Adipose tissue (tissue), 3 donors: Measurements from ENCODE around the gene STK26. TPM values are rescaled to one million over a fixed set of nuclear protein-coding genes. Genes with fewer than 3 reads are reported as not detected.
"Not testable (repeated sequence)": the region's sequence is repeated elsewhere in the genome, so short reads cannot be mapped to it uniquely, and the experiment has no call there.

ENCODE experiments used
- H3K27ac ChIP-seq: one replicate; pipeline ENCODE4 v1.5.1; 2013; ENCODE audit warnings: low read depth, low read length
- WGBS, 3 donors: extraction: QIAGEN DNeasy Blood & Tissue Kit; methylation state at CpG; one replicate each; pipeline ENCODE4 v1.1.7; 2013; 5-methylcytosine and 5-hydroxymethylcytosine counted together
- polyA plus RNA-seq, 3 donors: library from polyadenylated mRNA; stranded (reverse); fragments of 200-250 nt; gene quantifications; one replicate each; pipeline ENCODE4 v1.2.3, GENCODE V29; 2013
- donor health status: healthy with polysubstance abuse.
- donor health status: Bipolar disorder and iron deficiency.
- donor health status: healthy.

The STK26 gene
- polyA plus RNA-seq, 3 donors = 2.0 to 5.5 (median 4.6) TPM

DNA sequence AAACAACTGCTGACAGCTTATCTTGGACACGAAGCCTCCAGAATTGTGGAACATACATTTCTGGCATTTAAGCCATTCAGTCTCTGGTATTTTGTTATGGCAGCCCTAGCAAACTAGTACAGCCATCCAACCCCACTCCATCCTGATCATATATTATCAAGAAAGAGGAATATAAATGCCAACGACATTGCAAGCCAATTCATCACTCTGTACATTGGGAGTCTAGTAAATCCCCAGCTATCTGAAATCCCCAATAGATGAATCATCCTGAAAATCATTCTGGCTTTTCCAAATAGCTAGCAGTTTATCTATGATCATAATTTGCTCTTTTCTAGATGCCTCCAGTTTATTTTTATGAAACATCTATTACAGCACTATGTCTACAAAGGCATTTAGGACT, 63.6 kb downstream of the STK26 start:
- WGBS, 3 donors = 58 to 84% (median 70%) methylated on average over 2 of the region's 2 CpGs
- H3K27ac ChIP-seq = no peak overlapping the region

DNA sequence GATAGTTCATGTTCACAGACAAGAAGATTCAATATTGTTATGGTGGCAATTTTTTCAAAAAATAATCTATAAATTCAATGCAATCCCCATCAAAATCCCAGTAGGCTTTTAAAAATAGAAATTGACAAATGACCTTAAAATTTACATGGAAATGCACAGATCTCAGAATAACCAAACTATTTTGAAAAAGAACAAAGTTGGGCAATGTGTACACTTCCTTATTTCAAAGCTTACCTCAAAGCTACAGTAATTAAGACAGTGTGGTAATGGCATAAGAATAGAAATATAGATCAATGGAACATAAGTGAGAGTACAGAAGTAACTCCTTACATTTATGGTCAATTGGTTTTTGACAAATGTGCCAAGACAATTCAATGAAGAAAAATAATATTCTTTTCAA, 65.8 kb downstream of the STK26 start:
- H3K27ac ChIP-seq = no peak overlapping the region

DNA sequence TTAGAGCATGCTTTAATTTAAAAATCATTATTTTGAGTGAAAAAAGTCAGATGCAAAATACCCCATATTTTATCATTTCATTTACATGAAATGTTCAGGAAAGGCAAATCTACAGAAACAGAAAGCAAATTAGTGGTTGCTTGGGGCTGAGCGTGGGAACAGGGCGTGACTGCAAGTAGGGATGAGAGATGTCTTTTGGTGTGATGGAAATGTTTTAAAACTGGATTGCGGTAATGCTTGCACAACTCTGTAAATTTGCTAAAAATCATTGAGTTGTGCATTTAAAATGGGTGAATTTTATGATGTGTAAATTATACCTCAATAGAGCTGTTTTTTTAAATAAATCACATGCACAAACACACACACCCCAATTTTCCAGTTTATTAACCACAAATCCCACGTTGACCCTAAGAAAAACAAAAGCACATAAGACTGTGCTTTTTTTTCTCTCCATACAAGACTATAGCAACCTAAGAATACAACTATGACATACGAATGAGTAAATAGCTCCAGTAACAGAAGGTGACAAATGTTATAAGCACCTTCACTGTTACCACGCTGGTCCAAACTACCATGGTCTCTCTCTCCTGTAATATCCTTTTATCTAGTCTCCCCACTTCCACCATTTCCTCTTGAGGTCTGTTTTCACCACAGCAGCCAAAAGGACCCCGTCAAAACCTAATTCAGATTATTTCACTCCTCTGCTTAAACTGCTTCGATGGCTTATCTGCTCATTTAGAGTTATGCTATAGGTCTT, 67.5 kb downstream of the STK26 start:
- WGBS, 3 donors = 45 to 73% (median 53%) methylated on average over 8 of the region's 8 CpGs
- H3K27ac ChIP-seq = no peak overlapping the region

DNA sequence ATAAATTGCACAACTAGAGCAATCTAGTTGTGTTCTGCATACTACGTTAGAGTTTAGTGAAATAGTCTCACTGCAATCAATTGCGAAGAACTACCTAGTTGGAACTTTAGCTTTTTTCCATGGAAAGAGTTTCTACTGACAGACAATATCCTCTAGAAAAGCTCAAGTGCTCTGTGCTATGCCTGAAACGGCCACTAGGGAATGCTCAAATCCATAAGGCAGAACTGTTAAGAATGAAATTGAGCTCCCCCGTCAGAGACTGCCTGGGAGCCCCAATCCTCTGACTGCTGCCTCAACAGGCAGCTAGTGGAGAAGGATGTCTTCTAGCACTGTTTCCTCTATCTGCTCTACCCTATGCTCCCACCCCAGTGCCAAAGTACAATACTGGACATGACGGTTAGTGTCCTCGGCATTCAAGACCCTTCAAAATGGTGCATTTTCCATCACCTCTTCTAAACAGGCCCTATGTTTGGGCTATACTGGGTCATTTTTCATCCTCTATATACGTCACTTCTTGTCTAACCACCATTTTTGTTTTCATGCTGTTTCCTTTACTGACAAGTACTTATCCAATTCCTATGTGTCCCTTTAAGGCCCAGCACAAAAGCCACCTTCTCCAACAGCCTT, 69.5 kb downstream of the STK26 start:
- H3K27ac ChIP-seq = no peak overlapping the region
- WGBS, 3 donors = 45 to 50% (median 48%) methylated on average over 7 of the region's 7 CpGs

GRCh38 chrX:132093239-132093860, 70.2 kb downstream of the STK26 start:
- 70 to 86% (median 72%) methylated on average over 4 of the region's 4 CpGs for WGBS, 3 donors
- no peak overlapping the region for H3K27ac ChIP-seq

DNA sequence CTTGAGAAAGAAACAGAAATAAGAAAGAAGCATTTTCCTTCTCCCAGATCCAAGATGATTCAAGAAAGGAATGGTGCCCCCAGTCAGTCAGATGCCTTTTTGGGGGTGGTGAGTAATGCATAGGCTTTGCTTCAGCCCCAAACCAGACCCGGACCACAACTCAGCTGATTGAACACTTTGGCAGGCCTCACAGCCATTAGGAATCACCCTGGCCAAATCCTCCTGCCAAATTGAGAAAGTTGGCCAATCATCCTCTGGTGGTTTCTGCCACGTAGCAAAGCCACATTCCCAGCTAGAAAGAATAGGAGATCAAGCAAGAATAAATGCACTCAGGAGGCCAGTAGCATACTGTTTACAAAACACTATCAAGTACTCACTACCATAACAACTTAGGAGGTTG, 71.1 kb downstream of the STK26 start:
- no peak overlapping the region for H3K27ac ChIP-seq
- WGBS, 3 donors = 51 to 62% (median 54%) methylated on average over 2 of the region's 2 CpGs

DNA sequence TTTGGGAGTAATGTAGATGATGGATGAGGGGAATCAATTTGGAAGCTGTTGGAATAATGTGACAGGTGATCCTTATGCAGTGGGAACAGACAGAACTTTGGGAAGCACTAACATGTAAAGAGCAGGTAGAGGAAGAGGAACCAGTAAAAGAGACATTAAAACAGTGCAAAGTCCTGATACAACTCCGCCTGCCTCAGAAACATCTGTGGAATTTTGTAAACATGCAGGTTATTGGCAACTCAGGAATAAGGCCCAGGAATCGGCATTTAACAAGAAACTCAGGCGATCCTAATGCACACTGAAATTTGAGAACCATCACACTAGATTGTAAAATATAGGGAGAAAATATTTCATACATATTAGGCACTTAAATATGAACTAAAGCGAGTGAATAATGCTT, 75.6 kb downstream of the STK26 start:
- WGBS, 3 donors = 57 to 78% (median 61%) methylated on average over 4 of the region's 4 CpGs
- not testable (repeated sequence) for H3K27ac ChIP-seq

GRCh38 chrX:132101206-132101605, 78.1 kb downstream of the STK26 start:
- WGBS, 3 donors = 64 to 81% (median 80%) methylated on average over 4 of the region's 4 CpGs
- H3K27ac ChIP-seq = no peak overlapping the region

DNA sequence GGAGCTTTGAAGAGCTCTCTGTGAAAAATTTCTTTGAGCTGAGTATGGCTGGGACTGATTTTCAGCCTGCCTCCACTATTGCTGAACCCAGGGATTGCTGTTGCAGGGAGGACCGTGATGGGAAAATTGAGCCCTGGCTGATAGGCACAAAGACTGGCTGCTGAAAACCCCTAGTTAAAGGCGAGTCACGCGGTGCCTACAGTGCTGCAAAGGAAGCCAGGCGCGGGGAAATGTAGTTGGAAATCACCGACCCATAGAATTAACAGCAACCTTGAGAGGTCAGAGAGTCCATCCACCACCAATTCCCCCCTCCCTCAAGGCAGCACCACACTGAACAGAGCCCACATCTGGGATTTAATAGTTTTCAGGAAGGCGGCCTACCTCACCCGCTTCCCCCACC, 78.7 kb downstream of the STK26 start:
- 74 to 96% (median 76%) methylated on average over 6 to 9 of the region's 9 CpGs for WGBS, 3 donors

GRCh38 chrX:132107291-132107690, 84.2 kb downstream of the STK26 start:
- H3K27ac ChIP-seq = no peak overlapping the region

More for the DNA sequence above, 78.7 kb downstream of the STK26 start:
- no peak overlapping the region for H3K27ac ChIP-seq

DNA sequence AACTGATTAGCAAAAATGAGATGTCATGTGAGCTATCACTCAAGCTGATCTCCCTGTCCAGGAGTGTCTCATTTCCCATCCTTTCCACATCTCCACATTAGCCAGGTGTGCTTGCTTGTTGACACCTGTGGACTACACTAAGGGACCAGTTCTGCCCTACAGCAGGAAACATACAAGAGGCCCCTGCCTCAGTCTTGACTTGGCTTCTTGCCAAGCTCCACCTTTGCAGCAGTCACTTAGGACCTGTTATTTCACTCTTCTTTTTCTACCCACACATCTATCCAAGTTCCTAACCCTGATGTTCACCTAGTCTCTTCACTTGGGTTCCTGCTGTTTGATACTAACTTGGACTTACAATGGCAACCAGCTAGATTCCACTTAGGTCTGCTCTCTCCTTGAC, 91.5 kb downstream of the STK26 start:
- H3K27ac ChIP-seq = no peak overlapping the region

GRCh38 chrX:132115792-132116191, 92.7 kb downstream of the STK26 start:
- WGBS, 3 donors = 70 to 82% (median 74%) methylated on average over 5 of the region's 5 CpGs
- no peak overlapping the region for H3K27ac ChIP-seq

DNA sequence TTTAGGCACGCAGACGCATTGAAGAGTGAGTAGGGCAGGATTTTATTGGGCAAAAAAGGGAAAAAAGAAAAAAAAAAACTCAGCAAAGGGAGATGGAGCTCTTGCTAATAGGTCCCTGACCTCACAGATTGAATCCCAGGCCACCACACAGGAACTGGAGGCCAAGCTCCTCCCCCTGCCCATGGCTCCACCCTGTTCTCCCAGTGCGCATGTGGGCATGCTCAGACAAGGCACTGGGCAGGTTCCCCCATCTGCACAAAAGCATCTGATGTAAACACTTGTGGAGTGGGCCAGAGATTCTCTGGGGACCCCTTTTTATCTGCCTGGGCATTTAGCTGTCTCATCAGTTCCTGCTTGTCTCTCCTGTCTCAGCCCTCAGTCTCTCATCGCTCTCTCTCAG, 95.3 kb downstream of the STK26 start:
- 94 to 99% (median 95%) methylated on average over 3 to 4 of the region's 4 CpGs for WGBS, 3 donors

GRCh38 chrX:132119283-132119682, 96.2 kb downstream of the STK26 start:
- WGBS, 3 donors = 63 to 88% (median 78%) methylated on average over 3 of the region's 3 CpGs
- no peak overlapping the region for H3K27ac ChIP-seq

More for the DNA sequence above, 95.3 kb downstream of the STK26 start:
- H3K27ac ChIP-seq = no peak overlapping the region

GRCh38 chrX:132119821-132120515, 96.9 kb downstream of the STK26 start:
- 68 to 84% (median 79%) methylated on average over 12 of the region's 12 CpGs for WGBS, 3 donors
- no peak overlapping the region for H3K27ac ChIP-seq

- H3K27ac ChIP-seq = no peak overlapping the region
- 62 to 81% (median 74%) methylated on average over 4 of the region's 4 CpGs for WGBS, 3 donors
These were observed 97.8 kb downstream of the STK26 start for GRCh38 chrX:132120913-132121312.
